KOPT-K1 (cell line): Measurements from ENCODE around the gene SACS.
"Not testable (repeated sequence)": the region's sequence is repeated elsewhere in the genome, so short reads cannot be mapped to it uniquely, and the experiment has no call there.

Experiments
- H3K27ac ChIP-seq: fragments of 200-600 bp; sonication (generic); 2 replicates; pipeline ENCODE4 v1.5.1; 2016; ENCODE audit warnings: antibody characterized with exemption, mild to moderate bottlenecking, low read depth, low read length; ENCODE audit not compliant: poor library complexity, severe bottlenecking
- H3K36me3 ChIP-seq: fragments of 200-600 bp; sonication (generic); 2 replicates; pipeline ENCODE4 v1.5.1; 2017; ENCODE audit warnings: antibody characterized with exemption, mild to moderate bottlenecking, low read length, moderate library complexity; ENCODE audit not compliant: insufficient read depth
- H3K9me3 ChIP-seq: fragments of 200-600 bp; sonication (generic); 2 replicates; pipeline ENCODE4 v1.5.1; 2017; ENCODE audit warnings: antibody characterized with exemption, low read length, mild to moderate bottlenecking; ENCODE audit not compliant: insufficient read depth, poor library complexity, severe bottlenecking

Gene SACS

GRCh38 chr13:23323946-23324709 lies 109.4 kb downstream of the SACS start:
- Histone ChIP-seq H3K27ac (no peak overlapping the region), H3K36me3 (peaks cover 4% of the 10 kb centered on the region; the same call in 1 of the 2 replicates), H3K9me3 (no peaks in the 10 kb centered on the region)

GRCh38 chr13:23322353-23323336 lies 110.9 kb downstream of the SACS start:
- H3K9me3 ChIP-seq: no peaks in the 10 kb centered on the region
- H3K27ac ChIP-seq: no peak overlapping the region
- no peaks in the 10 kb centered on the region for H3K36me3 ChIP-seq

GRCh38 chr13:23321535-23322241 lies 111.8 kb downstream of the SACS start:
- Histone ChIP-seq H3K9me3 (no peaks in the 10 kb centered on the region), H3K36me3 (no peaks in the 10 kb centered on the region), H3K27ac (no peak overlapping the region)

- H3K27ac ChIP-seq: no peak overlapping the region
- no peaks in the 10 kb centered on the region for H3K36me3 ChIP-seq
- H3K9me3 ChIP-seq: no peaks in the 10 kb centered on the region
Observed at GRCh38 chr13:23320926-23321534, 112.5 kb downstream of the SACS start.

- Histone ChIP-seq H3K36me3 (no peaks in the 10 kb centered on the region), H3K9me3 (no peaks in the 10 kb centered on the region)
Observed at GRCh38 chr13:23319883-23320224, 113.6 kb downstream of the SACS start.

GRCh38 chr13:23314837-23315236 lies 118.7 kb downstream of the SACS start:
- not testable (repeated sequence) for H3K36me3 ChIP-seq, H3K27ac ChIP-seq, H3K9me3 ChIP-seq

More at GRCh38 chr13:23319883-23320224, 113.6 kb downstream of the SACS start:
- no peak overlapping the region for H3K27ac ChIP-seq

GRCh38 chr13:23292586-23292985 lies 140.9 kb downstream of the SACS start:
- Histone ChIP-seq H3K36me3 (no peaks in the 10 kb centered on the region), H3K9me3 (no peaks in the 10 kb centered on the region), H3K27ac (no peak overlapping the region)

- H3K9me3 ChIP-seq: no peaks in the 10 kb centered on the region
- no peaks in the 10 kb centered on the region for H3K36me3 ChIP-seq
- no peak overlapping the region for H3K27ac ChIP-seq
Observed at GRCh38 chr13:23289917-23290357, 143.6 kb downstream of the SACS start.

- no peaks in the 10 kb centered on the region for H3K36me3 ChIP-seq
- H3K9me3 ChIP-seq: no peaks in the 10 kb centered on the region
- no peak overlapping the region for H3K27ac ChIP-seq
Observed at GRCh38 chr13:23288995-23289394, 144.5 kb downstream of the SACS start.

- Histone ChIP-seq H3K27ac (no peak overlapping the region), H3K9me3 (no peaks in the 10 kb centered on the region), H3K36me3 (no peaks in the 10 kb centered on the region)
Observed at GRCh38 chr13:23288564-23288963, 144.9 kb downstream of the SACS start.

GRCh38 chr13:23279321-23279720 lies 154.2 kb downstream of the SACS start:
- Histone ChIP-seq H3K36me3 (no peaks in the 10 kb centered on the region), H3K27ac (no peak overlapping the region), H3K9me3 (no peaks in the 10 kb centered on the region)
